ENCODE results near the gene DCAKD. TPM values are rescaled to one million over a fixed set of nuclear protein-coding genes. Genes with fewer than 3 reads are reported as not detected.

Gene DCAKD
- total RNA-seq, 1 experiment from 2014 or later = 31.9 TPM

DNA sequence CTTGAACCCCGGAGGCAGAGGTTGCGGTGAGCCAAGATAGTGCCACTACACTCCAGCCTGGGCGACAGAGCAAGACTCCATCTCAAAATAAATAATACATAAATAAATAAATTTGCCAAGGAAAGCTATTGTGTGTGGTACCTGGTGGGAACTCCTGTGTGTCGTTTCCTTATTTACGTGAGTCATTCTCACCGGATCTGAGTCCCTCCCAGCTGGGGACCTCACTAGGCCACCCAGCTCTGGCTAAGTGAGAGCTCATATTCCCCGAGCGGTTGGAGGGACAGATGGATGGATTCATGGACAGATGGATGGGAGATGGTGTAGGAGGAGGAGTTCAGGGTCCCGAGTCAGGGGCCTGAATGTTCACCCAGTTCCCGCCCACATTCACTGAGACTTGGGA lies 60.4 kb downstream of the DCAKD start:
- H3K79me2 ChIP-seq (ENCODE audit: insufficient read depth, low read length) = no peaks in the 10 kb centered on the region
- no peak for TF ChIP-seq CEBPB (IDR thresholded peaks at IDR 0.05; ENCODE audit: low read depth)
- no peaks in the 10 kb centered on the region for H3K9me2 ChIP-seq (ENCODE audit: insufficient read depth)
- H3K4me1 ChIP-seq (ENCODE audit: control insufficient read depth in 1 of 2, insufficient read depth in 2 of 2, low read length in 2 of 2) = no peaks in the 10 kb centered on the region
- H4K20me1 ChIP-seq (ENCODE audit: insufficient read depth) = no peaks in the 10 kb centered on the region
- DNase-seq (ENCODE audit: low read depth, low spot score) (no peak), ATAC-seq (no peak)
- RAD21 ChIA-PET (ENCODE audit: low non-redundant PET in 1 of 2, low total read pairs in 2 of 2, uncharacterized antibody in 2 of 2, unreplicated experiment in 2 of 2) = no interaction called here
- intact Hi-C loops (cut with micrococcal nuclease) = no loop called here
- H3K9me3 ChIP-seq (ENCODE audit: control insufficient read depth in 1 of 2, insufficient read depth in 1 of 2, low read depth in 1 of 2, low read length in 2 of 2) = no peaks in the 10 kb centered on the region
- no peak overlapping the region for H2AFZ ChIP-seq (ENCODE audit: low read depth, low read length, poor library complexity, severe bottlenecking)
- H3K36me3 ChIP-seq (ENCODE audit: control insufficient read depth in 1 of 2, insufficient read depth in 2 of 2, low read length in 2 of 2) = no peaks in the 10 kb centered on the region
- H3K27me3 ChIP-seq (ENCODE audit: insufficient read depth, low read length) = peaks cover under 1% of the 10 kb centered on the region
- no peak overlapping the region for H3K9ac ChIP-seq (ENCODE audit: low read length)
- H3K27ac ChIP-seq (ENCODE audit: low read depth, low read length) = no peak overlapping the region
- no peak overlapping the region for H3K4me2 ChIP-seq (ENCODE audit: low read length)
- POLR2A ChIA-PET = interaction anchor here (0.7 kb wide), 1 partner anchor 182 kb away, joined by 3 read pairs; no protein-coding TSS in a partner anchor
- H3K4me3 ChIP-seq (replicated peaks in 1 of 2; ENCODE audit: low read depth in 1 of 2, low read length in 2 of 2) = no peak overlapping the region
- no TSS peak for BruUV-seq (replicated peaks)
- CTCF ChIA-PET = interaction anchor here (0.8 kb wide), 1 partner anchor 71 kb away, joined by 3 read pairs; no protein-coding TSS in a partner anchor

DNA sequence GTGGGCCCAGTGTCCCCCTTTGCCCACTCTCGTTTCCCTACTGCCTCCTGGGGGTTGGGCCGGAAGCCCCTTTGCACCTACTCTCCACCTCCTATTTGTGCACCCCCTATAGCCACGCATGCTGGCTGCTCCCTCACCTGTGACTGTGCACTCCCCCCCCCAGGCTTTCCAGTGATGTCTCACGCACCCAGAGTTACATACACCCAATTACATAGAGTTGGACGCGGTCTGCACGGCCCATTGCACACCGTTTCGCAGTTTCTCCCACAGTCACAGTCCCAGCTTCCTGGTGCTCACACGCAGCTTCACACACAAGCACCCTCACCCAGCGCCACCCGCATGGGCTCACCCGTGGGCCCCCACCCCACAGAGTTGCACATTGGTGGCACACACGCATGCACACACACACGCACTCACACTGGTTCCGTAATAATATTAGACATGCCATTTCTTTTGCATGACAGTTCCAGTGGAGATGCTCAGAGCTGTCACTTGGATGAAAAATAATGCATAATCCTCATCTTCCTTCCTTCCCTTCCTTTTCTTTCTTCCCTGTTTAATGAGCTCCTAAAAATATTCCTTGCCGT lies 61.8 kb downstream of the DCAKD start:
- POLR2A ChIA-PET = no interaction called here
- intact Hi-C loops (cut with micrococcal nuclease) = no loop called here
- H3K27me3 ChIP-seq (ENCODE audit: insufficient read depth, low read length) = peaks cover 3% of the 10 kb centered on the region
- H3K9me2 ChIP-seq (ENCODE audit: insufficient read depth) = no peaks in the 10 kb centered on the region
- BruUV-seq (replicated peaks) = no TSS peak
- no peak for DNase-seq (ENCODE audit: low read depth, low spot score)
- no peaks in the 10 kb centered on the region for H3K4me1 ChIP-seq (ENCODE audit: control insufficient read depth in 1 of 2, insufficient read depth in 2 of 2, low read length in 2 of 2)
- RAD21 ChIA-PET (ENCODE audit: low non-redundant PET in 1 of 2, low total read pairs in 2 of 2, uncharacterized antibody in 2 of 2, unreplicated experiment in 2 of 2) = no interaction called here
- H3K27ac ChIP-seq (ENCODE audit: low read depth, low read length) = no peak overlapping the region
- no peaks in the 10 kb centered on the region for H3K9me3 ChIP-seq (ENCODE audit: control insufficient read depth in 1 of 2, insufficient read depth in 1 of 2, low read depth in 1 of 2, low read length in 2 of 2)
- no peak overlapping the region for H3K4me2 ChIP-seq (ENCODE audit: low read length)
- no peak overlapping the region for H3K9ac ChIP-seq (ENCODE audit: low read length)
- H3K79me2 ChIP-seq (ENCODE audit: insufficient read depth, low read length) = no peaks in the 10 kb centered on the region
- CTCF ChIA-PET = no interaction called here
- H3K4me3 ChIP-seq (replicated peaks in 1 of 2; ENCODE audit: low read depth in 1 of 2, low read length in 2 of 2) = no peak overlapping the region
- no peaks in the 10 kb centered on the region for H3K36me3 ChIP-seq (ENCODE audit: control insufficient read depth in 1 of 2, insufficient read depth in 2 of 2, low read length in 2 of 2)
- H4K20me1 ChIP-seq (ENCODE audit: insufficient read depth) = no peaks in the 10 kb centered on the region
- H2AFZ ChIP-seq (ENCODE audit: low read depth, low read length, poor library complexity, severe bottlenecking) = no peak overlapping the region
- ATAC-seq = no peak
- no peak for TF ChIP-seq ELF1 (IDR thresholded peaks at IDR 0.05; ENCODE audit: borderline replicate concordance, low read depth)
- TF ChIP-seq FOSL1 (IDR thresholded peaks at IDR 0.05; ENCODE audit: low read depth) = no peak
- no peak for TF ChIP-seq CBX3 (IDR thresholded peaks at IDR 0.05; ENCODE audit: low read depth)
- TF ChIP-seq, protein P1, sequence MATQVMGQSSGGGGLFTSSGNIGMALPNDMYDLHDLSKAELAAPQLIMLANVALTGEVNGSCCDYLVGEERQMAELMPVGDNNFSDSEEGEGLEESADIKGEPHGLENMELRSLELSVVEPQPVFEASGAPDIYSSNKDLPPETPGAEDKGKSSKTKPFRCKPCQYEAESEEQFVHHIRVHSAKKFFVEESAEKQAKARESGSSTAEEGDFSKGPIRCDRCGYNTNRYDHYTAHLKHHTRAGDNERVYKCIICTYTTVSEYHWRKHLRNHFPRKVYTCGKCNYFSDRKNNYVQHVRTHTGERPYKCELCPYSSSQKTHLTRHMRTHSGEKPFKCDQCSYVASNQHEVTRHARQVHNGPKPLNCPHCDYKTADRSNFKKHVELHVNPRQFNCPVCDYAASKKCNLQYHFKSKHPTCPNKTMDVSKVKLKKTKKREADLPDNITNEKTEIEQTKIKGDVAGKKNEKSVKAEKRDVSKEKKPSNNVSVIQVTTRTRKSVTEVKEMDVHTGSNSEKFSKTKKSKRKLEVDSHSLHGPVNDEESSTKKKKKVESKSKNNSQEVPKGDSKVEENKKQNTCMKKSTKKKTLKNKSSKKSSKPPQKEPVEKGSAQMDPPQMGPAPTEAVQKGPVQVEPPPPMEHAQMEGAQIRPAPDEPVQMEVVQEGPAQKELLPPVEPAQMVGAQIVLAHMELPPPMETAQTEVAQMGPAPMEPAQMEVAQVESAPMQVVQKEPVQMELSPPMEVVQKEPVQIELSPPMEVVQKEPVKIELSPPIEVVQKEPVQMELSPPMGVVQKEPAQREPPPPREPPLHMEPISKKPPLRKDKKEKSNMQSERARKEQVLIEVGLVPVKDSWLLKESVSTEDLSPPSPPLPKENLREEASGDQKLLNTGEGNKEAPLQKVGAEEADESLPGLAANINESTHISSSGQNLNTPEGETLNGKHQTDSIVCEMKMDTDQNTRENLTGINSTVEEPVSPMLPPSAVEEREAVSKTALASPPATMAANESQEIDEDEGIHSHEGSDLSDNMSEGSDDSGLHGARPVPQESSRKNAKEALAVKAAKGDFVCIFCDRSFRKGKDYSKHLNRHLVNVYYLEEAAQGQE (IDR thresholded peaks at IDR 0.05; ENCODE audit: low read depth) = no peak
- TF ChIP-seq SP1 (IDR thresholded peaks at IDR 0.05; ENCODE audit: low read depth) = no peak
- no peak for TF ChIP-seq ZNF274 (IDR thresholded peaks at IDR 0.05; ENCODE audit: low read depth, low read length)
- no peak for TF ChIP-seq CEBPB (IDR thresholded peaks at IDR 0.05; ENCODE audit: low read depth)
- TF ChIP-seq, protein P2, sequence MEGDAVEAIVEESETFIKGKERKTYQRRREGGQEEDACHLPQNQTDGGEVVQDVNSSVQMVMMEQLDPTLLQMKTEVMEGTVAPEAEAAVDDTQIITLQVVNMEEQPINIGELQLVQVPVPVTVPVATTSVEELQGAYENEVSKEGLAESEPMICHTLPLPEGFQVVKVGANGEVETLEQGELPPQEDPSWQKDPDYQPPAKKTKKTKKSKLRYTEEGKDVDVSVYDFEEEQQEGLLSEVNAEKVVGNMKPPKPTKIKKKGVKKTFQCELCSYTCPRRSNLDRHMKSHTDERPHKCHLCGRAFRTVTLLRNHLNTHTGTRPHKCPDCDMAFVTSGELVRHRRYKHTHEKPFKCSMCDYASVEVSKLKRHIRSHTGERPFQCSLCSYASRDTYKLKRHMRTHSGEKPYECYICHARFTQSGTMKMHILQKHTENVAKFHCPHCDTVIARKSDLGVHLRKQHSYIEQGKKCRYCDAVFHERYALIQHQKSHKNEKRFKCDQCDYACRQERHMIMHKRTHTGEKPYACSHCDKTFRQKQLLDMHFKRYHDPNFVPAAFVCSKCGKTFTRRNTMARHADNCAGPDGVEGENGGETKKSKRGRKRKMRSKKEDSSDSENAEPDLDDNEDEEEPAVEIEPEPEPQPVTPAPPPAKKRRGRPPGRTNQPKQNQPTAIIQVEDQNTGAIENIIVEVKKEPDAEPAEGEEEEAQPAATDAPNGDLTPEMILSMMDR (IDR thresholded peaks at IDR 0.05 in 2 of 3, conservative IDR thresholded peaks at IDR 0.05 in 1 of 3; ENCODE audit: borderline replicate concordance in 1 of 3, insufficient read depth in 1 of 3, low read depth in 2 of 3, low read length in 2 of 3) = no peak
- no peak for TF ChIP-seq RAD21 (IDR thresholded peaks at IDR 0.05; ENCODE audit: low read depth)
- no peak for TF ChIP-seq EZH2 (IDR thresholded peaks at IDR 0.05)
- TF ChIP-seq YY1 (IDR thresholded peaks at IDR 0.05; ENCODE audit: extremely low read depth, insufficient replicate concordance, low read depth, low read length) = no peak
- no peak for TF ChIP-seq ZFX (IDR thresholded peaks at IDR 0.05)
- TF ChIP-seq, protein P3, sequence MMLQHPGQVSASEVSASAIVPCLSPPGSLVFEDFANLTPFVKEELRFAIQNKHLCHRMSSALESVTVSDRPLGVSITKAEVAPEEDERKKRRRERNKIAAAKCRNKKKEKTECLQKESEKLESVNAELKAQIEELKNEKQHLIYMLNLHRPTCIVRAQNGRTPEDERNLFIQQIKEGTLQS (IDR thresholded peaks at IDR 0.05) = no peak
- TF ChIP-seq, protein P4, sequence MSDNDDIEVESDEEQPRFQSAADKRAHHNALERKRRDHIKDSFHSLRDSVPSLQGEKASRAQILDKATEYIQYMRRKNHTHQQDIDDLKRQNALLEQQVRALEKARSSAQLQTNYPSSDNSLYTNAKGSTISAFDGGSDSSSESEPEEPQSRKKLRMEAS (IDR thresholded peaks at IDR 0.05) = no peak
- TF ChIP-seq EGR1 (IDR thresholded peaks at IDR 0.05; ENCODE audit: low read depth) = no peak
